ENCODE data around the gene PNPLA6. TPM values are rescaled to one million over a fixed set of nuclear protein-coding genes. Genes with fewer than 3 reads are reported as not detected.

Gene PNPLA6
- total and polyA plus RNA-seq, 9 of the 15 experiments (the other 6 are each of a cell fraction or from before 2014, with no cell fraction given), result 0.07 to 30.2 (median 8.3) TPM

DNA sequence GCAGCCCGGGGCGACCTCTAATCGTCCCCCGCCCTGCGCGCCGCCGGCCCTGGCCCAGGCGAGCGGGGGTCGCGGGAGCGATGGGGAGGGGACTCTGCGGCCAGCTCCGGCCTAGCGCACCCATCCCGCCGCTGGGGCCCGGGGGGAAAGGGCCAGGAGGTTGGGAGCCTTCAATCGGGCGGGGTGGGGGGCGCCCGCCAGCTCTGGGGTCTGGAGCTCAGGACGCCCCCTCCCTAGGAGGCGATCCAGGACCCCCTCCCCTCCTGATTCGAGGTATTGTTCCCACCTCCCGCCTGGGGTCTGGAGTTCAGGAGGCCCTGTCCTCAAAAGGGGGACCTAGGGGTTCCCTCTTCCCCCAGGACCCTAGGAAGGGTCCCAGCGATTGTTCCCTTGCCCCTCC lies 19.2 kb upstream of the PNPLA6 start (continued):
- TF ChIP-seq, protein P1, sequence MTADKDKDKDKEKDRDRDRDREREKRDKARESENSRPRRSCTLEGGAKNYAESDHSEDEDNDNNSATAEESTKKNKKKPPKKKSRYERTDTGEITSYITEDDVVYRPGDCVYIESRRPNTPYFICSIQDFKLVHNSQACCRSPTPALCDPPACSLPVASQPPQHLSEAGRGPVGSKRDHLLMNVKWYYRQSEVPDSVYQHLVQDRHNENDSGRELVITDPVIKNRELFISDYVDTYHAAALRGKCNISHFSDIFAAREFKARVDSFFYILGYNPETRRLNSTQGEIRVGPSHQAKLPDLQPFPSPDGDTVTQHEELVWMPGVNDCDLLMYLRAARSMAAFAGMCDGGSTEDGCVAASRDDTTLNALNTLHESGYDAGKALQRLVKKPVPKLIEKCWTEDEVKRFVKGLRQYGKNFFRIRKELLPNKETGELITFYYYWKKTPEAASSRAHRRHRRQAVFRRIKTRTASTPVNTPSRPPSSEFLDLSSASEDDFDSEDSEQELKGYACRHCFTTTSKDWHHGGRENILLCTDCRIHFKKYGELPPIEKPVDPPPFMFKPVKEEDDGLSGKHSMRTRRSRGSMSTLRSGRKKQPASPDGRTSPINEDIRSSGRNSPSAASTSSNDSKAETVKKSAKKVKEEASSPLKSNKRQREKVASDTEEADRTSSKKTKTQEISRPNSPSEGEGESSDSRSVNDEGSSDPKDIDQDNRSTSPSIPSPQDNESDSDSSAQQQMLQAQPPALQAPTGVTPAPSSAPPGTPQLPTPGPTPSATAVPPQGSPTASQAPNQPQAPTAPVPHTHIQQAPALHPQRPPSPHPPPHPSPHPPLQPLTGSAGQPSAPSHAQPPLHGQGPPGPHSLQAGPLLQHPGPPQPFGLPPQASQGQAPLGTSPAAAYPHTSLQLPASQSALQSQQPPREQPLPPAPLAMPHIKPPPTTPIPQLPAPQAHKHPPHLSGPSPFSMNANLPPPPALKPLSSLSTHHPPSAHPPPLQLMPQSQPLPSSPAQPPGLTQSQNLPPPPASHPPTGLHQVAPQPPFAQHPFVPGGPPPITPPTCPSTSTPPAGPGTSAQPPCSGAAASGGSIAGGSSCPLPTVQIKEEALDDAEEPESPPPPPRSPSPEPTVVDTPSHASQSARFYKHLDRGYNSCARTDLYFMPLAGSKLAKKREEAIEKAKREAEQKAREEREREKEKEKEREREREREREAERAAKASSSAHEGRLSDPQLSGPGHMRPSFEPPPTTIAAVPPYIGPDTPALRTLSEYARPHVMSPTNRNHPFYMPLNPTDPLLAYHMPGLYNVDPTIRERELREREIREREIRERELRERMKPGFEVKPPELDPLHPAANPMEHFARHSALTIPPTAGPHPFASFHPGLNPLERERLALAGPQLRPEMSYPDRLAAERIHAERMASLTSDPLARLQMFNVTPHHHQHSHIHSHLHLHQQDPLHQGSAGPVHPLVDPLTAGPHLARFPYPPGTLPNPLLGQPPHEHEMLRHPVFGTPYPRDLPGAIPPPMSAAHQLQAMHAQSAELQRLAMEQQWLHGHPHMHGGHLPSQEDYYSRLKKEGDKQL (CRISPR knock-in tag; IDR thresholded peaks at IDR 0.05; ENCODE audit: borderline replicate concordance), result no peak
- TF ChIP-seq RBM15 (IDR thresholded peaks at IDR 0.05; ENCODE audit: insufficient read depth, low read length), result no peak

DNA sequence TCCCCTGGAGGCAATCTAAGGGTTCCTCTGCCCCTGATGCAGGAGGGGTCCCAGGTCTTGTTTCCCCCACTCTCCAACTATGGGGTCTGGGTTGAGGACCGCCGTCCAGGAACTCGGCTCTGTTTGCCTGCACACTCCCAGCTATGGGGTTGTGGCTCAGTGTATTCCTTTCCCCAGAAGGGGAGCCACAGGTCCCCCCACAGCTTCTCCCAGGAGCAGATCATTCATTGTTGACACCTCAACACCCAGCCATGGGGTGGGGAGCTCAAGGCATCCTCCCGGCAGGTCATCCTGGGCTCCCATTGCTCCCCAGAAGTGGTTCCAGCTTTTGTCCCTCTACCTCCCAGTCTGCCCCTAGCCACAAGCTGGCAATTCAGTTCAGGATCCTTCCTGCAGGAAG lies 18.6 kb upstream of the PNPLA6 start:
- in situ Hi-C loops (cut with MboI) (no loop called here), intact Hi-C loops (cut with micrococcal nuclease) (no loop called here)
- no peaks in the 10 kb centered on the region for H4K20me1 ChIP-seq (replicated peaks; ENCODE audit: control insufficient read depth, insufficient read depth, low read length)
- no peak overlapping the region for H3K27ac ChIP-seq (ENCODE audit: extremely low read depth, low read depth, low read length)
- FAIRE-seq, result no peak
- ATAC-seq, result no peak
- ChIA-PET CTCF (ENCODE audit: low intra/inter-chr PET ratio) (no interaction called here), POLR2A (interaction anchor here (0.7 to 1.4 kb wide), 7 partner anchors 9 to 1980 kb away, joined by 3 to 5 read pairs (median 3); partner anchors contain the start of gene PNPLA6)
- H3K9me1 ChIP-seq (ENCODE audit: control insufficient read depth, insufficient read depth, low read length), result no peaks in the 10 kb centered on the region
- H2AFZ ChIP-seq (ENCODE audit: low read depth, low read length), result no peak overlapping the region
- TF ChIP-seq HCFC1 (IDR thresholded peaks at IDR 0.05; ENCODE audit: low read depth, low read length) (no peak), KDM5B (IDR thresholded peaks at IDR 0.05; ENCODE audit: insufficient replicate concordance, low read depth, low read length) (no peak), ZNF316 (IDR thresholded peaks at IDR 0.05) (no peak), TCFL5 (CRISPR knock-in tag; conservative IDR thresholded peaks at IDR 0.05) (no peak), EZH2 (IDR thresholded peaks at IDR 0.05; ENCODE audit: borderline replicate concordance, low read depth, low read length) (no peak)
- no peaks in the 10 kb centered on the region for H3K36me3 ChIP-seq (ENCODE audit: control insufficient read depth, insufficient read depth, low read length)
- peaks cover 9 to 24% of the 10 kb centered on the region in 2 experiments for H3K4me1 ChIP-seq (replicated peaks in 1 of 2; ENCODE audit: control insufficient read depth in 2 of 2, insufficient read depth in 2 of 2, low read length in 2 of 2)
- no peaks in the 10 kb centered on the region for H3K79me2 ChIP-seq (ENCODE audit: control insufficient read depth, insufficient read depth, low read length)
- peak overlapping the region; percentile 40; the same call in 1 of the 2 replicates for H3K4me3 ChIP-seq
- peak overlapping the region; percentile 60 to 90; a peak in 2 of 4 replicates for H3K9ac ChIP-seq (ENCODE audit: insufficient read depth in 1 of 2, low read depth in 2 of 2, low read length in 2 of 2)
- 73% methylated on average over 4 of the region's 4 CpGs for WGBS (ENCODE audit: insufficient coverage, low coverage, missing lambda C conversion rate)
- no TSS peak for BruUV-seq (replicated peaks)
- no peaks in the 10 kb centered on the region for H3K27me3 ChIP-seq (ENCODE audit: control insufficient read depth in 2 of 2, insufficient read depth in 2 of 2, low read length in 2 of 2)
- peak overlapping the region; percentile 37; the same call in 1 of the 2 replicates for H3K4me2 ChIP-seq (ENCODE audit: insufficient read depth, low read length)
- no peaks in the 10 kb centered on the region for H3K9me3 ChIP-seq (replicated peaks; ENCODE audit: control insufficient read depth, insufficient read depth, low read depth, low read length)
- no peak for DNase-seq (ENCODE audit: extremely low read depth in 1 of 4, low spot score in 3 of 4)
